DOHH2 (cell line): ENCODE measurements around the gene PIP5K1C.

Experiments used
- CTCF ChIP-seq: fragments of 200-600 bp; sonication (generic); IDR thresholded peaks from one replicate; pipeline ENCODE4 v1.5.1; 2014; ENCODE audit warnings: antibody characterized with exemption, mild to moderate bottlenecking, low read depth, low read length; ENCODE audit not compliant: poor library complexity, severe bottlenecking
- EZH2phosphoT487 ChIP-seq: fragments of 200-600 bp; sonication (generic); IDR thresholded peaks from 2 replicates; pipeline ENCODE4 v1.6.1; 2017; ENCODE audit warnings: borderline replicate concordance, mild to moderate bottlenecking, antibody characterized with exemption, low read length, moderate library complexity, mixed read lengths

- TF ChIP-seq CTCF (no peak), EZH2phosphoT487 (no peak)
Observed at GRCh38 chr19:3738477-3739220, 38.4 kb upstream of the PIP5K1C start.
